Measurements from ENCODE around the gene NLRP6. TPM values are rescaled to one million over a fixed set of nuclear protein-coding genes. Genes with fewer than 3 reads are reported as not detected.
"Not testable (repeated sequence)": the region's sequence is repeated elsewhere in the genome, so short reads cannot be mapped to it uniquely, and the experiment has no call there.

Gene NLRP6
- total and polyA plus RNA-seq, 5 donors: 0.02 to 0.24 (median 0.11) TPM; not detected in 2

GRCh38 chr11:256952-257737 is 21.1 kb upstream of the NLRP6 start:
- intact Hi-C loops (cut with DNase I): no loop called here
- Histone ChIP-seq H3K4me1 (ENCODE audit: control insufficient read depth, insufficient read depth, low read length) (no peaks in the 10 kb centered on the region), H3K9me3 (ENCODE audit: control insufficient read depth, low read length) (no peaks in the 10 kb centered on the region), H3K4me3 (ENCODE audit: low read length) (no peak overlapping the region), H3K27ac (ENCODE audit: low read length) (no peak overlapping the region), H3K27me3 (ENCODE audit: control insufficient read depth, insufficient read depth) (no peaks in the 10 kb centered on the region)
- no peak for ATAC-seq
- no peak for DNase-seq
- 75% methylated on average over 14 of the region's 14 CpGs for WGBS

DNA sequence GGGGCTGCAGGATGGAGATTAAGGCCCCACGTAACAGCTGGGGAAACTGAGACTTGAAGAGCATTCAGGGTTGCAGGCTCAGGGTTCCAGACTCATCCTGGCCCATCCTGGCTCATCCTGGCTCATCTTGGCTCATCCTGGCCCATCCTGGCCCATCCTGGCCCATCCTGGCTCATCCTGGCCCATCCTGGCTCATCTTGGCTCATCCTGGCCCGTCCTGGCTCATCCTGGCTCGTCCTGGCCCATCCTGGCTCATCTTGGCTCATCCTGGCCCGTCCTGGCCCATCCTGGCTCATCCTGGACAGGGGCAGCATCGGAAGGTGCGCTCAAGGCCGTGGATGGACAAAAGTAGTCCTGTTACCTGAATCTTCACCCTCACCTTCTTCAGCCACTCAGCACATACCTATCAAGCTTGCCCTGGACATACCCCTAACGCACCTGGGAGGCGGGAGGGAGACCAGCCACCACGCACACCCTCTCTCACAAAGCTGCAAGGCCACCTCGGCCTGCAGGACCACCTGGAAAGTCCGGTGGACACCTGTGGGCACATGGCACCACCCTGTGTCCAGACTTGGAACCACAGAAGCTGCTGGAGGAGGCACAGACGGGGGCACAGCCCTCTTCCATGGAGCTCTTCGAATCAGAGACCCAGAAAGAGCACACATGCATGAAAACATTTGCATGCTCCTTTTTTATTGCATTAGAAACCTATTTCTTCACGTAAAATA is 20.3 kb upstream of the NLRP6 start:
- no peaks in the 10 kb centered on the region for H3K4me1 ChIP-seq (ENCODE audit: control insufficient read depth, insufficient read depth, low read length)
- H3K27me3 ChIP-seq (ENCODE audit: control insufficient read depth, insufficient read depth): no peaks in the 10 kb centered on the region
- intact Hi-C loops (cut with DNase I): no loop called here
- H3K27ac ChIP-seq (ENCODE audit: low read length): no peak overlapping the region
- no peaks in the 10 kb centered on the region for H3K9me3 ChIP-seq (ENCODE audit: control insufficient read depth, low read length)
- no peak overlapping the region for H3K4me3 ChIP-seq (ENCODE audit: low read length)
- ATAC-seq (no peak), DNase-seq (no peak)
- 80% methylated on average over 15 of the region's 15 CpGs for WGBS

DNA sequence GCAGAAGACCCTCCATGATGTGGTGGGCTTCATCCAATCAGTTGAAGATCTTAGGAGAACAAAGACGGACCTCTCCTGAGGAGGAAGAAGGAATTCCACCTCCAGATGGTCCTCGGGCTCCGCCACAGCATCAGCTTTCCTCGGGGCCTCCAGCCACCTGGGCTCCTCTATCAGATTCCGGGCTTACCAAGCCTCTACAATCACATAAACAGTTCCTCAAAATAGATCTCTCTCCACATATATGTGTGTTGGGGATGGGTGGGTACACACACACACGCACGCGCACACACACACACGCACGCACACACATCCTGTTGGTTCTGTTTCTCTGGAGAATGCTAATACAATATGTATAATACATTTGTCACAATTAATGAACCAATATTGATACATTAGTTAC is 18.8 kb upstream of the NLRP6 start:
- no peak for ATAC-seq
- Histone ChIP-seq H3K27ac (ENCODE audit: low read length) (no peak overlapping the region), H3K4me1 (ENCODE audit: control insufficient read depth, insufficient read depth, low read length) (no peaks in the 10 kb centered on the region), H3K27me3 (ENCODE audit: control insufficient read depth, insufficient read depth) (no peaks in the 10 kb centered on the region), H3K9me3 (ENCODE audit: control insufficient read depth, low read length) (no peaks in the 10 kb centered on the region), H3K4me3 (ENCODE audit: low read length) (no peak overlapping the region)
- 79% methylated on average over 10 of the region's 10 CpGs for WGBS
- no peak for DNase-seq
- intact Hi-C loops (cut with DNase I): no loop called here

GRCh38 chr11:261624-262023 is 16.6 kb upstream of the NLRP6 start:
- no peaks in the 10 kb centered on the region for H3K27me3 ChIP-seq (ENCODE audit: control insufficient read depth, insufficient read depth)
- intact Hi-C loops (cut with DNase I): no loop called here
- H3K27ac ChIP-seq (ENCODE audit: low read length): no peak overlapping the region
- no peak overlapping the region for H3K4me3 ChIP-seq (ENCODE audit: low read length)
- no peaks in the 10 kb centered on the region for H3K9me3 ChIP-seq (ENCODE audit: control insufficient read depth, low read length)
- WGBS: 83% methylated on average over 4 of the region's 4 CpGs
- no peaks in the 10 kb centered on the region for H3K4me1 ChIP-seq (ENCODE audit: control insufficient read depth, insufficient read depth, low read length)
- ATAC-seq: no peak
- DNase-seq: no peak

- Histone ChIP-seq H3K9me3 (ENCODE audit: control insufficient read depth, low read length) (no peaks in the 10 kb centered on the region), H3K4me3 (ENCODE audit: low read length) (no peak overlapping the region), H3K27ac (ENCODE audit: low read length) (no peak overlapping the region), H3K4me1 (ENCODE audit: control insufficient read depth, insufficient read depth, low read length) (no peaks in the 10 kb centered on the region), H3K27me3 (ENCODE audit: control insufficient read depth, insufficient read depth) (no peaks in the 10 kb centered on the region)
- ATAC-seq (no peak), DNase-seq (peak in 2 of 3 donors; percentile 36 to 47)
- WGBS: 83% methylated on average over 5 of the region's 13 CpGs
- intact Hi-C loops (cut with DNase I): no loop called here
Measured at GRCh38 chr11:266676-267439, 11.3 kb upstream of the NLRP6 start.

DNA sequence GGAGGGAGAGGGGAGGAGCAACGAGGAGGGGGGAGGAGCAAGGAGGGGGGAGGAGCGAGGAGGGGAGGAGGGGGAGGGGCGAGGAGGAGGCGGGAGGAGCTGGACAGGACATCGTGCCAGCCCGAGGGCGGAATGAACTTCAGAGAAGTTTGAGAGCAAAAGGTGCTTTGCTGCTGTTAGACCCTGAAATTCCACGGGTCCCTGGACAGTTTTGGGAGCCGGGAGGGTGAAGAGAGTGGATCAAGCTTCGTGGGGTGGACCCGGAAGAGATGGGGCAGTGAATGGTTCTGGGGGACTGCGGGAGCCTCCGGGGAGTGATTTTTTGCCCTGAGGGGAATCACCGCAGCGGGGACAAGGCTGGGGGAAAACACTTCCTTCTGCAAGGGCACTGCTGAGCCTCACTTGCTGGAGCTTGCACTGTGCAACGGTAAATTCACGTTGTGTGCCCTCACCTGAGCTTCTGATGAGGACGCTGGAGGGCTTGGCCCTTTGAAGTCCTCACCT is 10.7 kb upstream of the NLRP6 start:
- 55% methylated on average over 17 of the region's 18 CpGs for whole genome bisulfite sequencing
- ATAC-seq (peak; percentile 45 to 50), DNase-seq (peak in 2 of 3 donors; percentile 71 to 84)
- Histone ChIP-seq H3K27ac (ENCODE audit: low read length) (peak overlapping the region; percentile 32), H3K27me3 (ENCODE audit: control insufficient read depth, insufficient read depth) (no peaks in the 10 kb centered on the region), H3K4me3 (ENCODE audit: low read length) (peak overlapping the region; percentile 15), H3K9me3 (ENCODE audit: control insufficient read depth, low read length) (no peaks in the 10 kb centered on the region), H3K4me1 (ENCODE audit: control insufficient read depth, insufficient read depth, low read length) (no peaks in the 10 kb centered on the region)
- intact Hi-C loops (cut with DNase I): no loop called here

GRCh38 chr11:268716-269145 is 9.5 kb upstream of the NLRP6 start:
- H3K4me1 ChIP-seq (ENCODE audit: control insufficient read depth, insufficient read depth, low read length); H3K4me3 ChIP-seq (ENCODE audit: low read length); H3K27ac ChIP-seq (ENCODE audit: low read length); intact Hi-C loops (cut with DNase I); H3K9me3 ChIP-seq (ENCODE audit: control insufficient read depth, low read length); H3K27me3 ChIP-seq (ENCODE audit: control insufficient read depth, insufficient read depth): not testable (repeated sequence)
- WGBS: 59% methylated on average over 16 of the region's 16 CpGs
- ATAC-seq (peak; percentile 62 to 73), DNase-seq (peak in 2 of 3 donors; percentile 74 to 82)

- ATAC-seq: peak; percentile 4 to 26
- H3K27ac ChIP-seq (ENCODE audit: low read length): no peak overlapping the region
- no peak overlapping the region for H3K4me3 ChIP-seq (ENCODE audit: low read length)
- DNase-seq: peak in 1 of 3 donors; percentile 32
- WGBS: 54% methylated on average over 21 of the region's 21 CpGs
- no peaks in the 10 kb centered on the region for H3K9me3 ChIP-seq (ENCODE audit: control insufficient read depth, low read length)
- H3K27me3 ChIP-seq (ENCODE audit: control insufficient read depth, insufficient read depth): no peaks in the 10 kb centered on the region
- intact Hi-C loops (cut with DNase I): no loop called here
- no peaks in the 10 kb centered on the region for H3K4me1 ChIP-seq (ENCODE audit: control insufficient read depth, insufficient read depth, low read length)
Measured at GRCh38 chr11:269146-269890, 8.9 kb upstream of the NLRP6 start.

DNA sequence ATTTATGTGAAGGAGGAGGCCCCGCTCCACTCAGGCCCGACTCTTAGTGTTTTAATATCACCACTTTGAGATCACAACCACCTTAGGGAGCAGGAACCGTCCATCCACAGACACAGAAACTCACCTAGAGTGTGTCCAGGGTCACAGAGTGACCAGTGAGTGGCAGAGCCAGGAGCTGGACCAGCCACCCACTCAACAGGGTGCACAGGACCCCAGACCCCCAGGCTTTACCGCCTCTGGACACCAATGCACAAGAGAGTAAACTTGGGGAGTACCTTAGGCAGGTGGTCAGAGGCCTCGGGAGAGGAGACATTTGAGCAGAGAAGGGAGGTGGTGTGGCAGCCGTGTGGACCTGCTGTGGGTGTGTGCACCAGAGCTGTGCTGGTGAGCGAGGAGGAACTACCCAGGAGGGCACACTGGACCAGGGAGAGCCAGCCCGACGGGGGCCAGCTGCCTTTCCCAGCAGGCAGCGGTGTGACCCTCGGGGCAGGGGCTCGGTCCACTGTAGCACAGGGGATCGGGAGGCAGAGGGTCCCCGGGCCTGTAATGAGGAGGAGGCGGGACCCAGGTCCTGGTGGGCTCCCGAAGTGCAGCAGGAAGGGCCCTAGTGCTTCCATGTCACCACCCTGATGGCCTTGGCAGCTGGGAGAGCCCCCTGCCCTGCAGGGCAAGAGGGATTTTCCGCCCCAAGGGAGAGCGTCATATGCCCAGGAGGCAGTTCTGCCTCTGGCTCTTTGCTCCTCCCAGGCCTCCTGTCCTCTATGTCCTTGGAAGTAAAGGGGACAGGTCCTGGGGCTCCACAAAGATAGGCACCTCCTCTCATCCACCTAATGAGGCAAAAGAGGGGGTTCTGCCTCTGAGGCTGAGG is 7.5 kb upstream of the NLRP6 start:
- Histone ChIP-seq H3K27me3 (ENCODE audit: control insufficient read depth, insufficient read depth) (no peaks in the 10 kb centered on the region), H3K4me3 (ENCODE audit: low read length) (no peak overlapping the region), H3K27ac (ENCODE audit: low read length) (no peak overlapping the region), H3K4me1 (ENCODE audit: control insufficient read depth, insufficient read depth, low read length) (no peaks in the 10 kb centered on the region), H3K9me3 (ENCODE audit: control insufficient read depth, low read length) (no peaks in the 10 kb centered on the region)
- intact Hi-C loops (cut with DNase I): no loop called here
- peak in 1 of 2 donors; percentile 7 for ATAC-seq
- WGBS: 82% methylated on average over 18 of the region's 18 CpGs
- peak in 1 of 3 donors; percentile 54 for DNase-seq

- H3K9me3 ChIP-seq (ENCODE audit: control insufficient read depth, low read length): no peaks in the 10 kb centered on the region
- ATAC-seq: no peak
- no peaks in the 10 kb centered on the region for H3K27me3 ChIP-seq (ENCODE audit: control insufficient read depth, insufficient read depth)
- no peak overlapping the region for H3K27ac ChIP-seq (ENCODE audit: low read length)
- intact Hi-C loops (cut with DNase I): no loop called here
- WGBS: 85% methylated on average over 8 of the region's 8 CpGs
- no peaks in the 10 kb centered on the region for H3K4me1 ChIP-seq (ENCODE audit: control insufficient read depth, insufficient read depth, low read length)
- peak in 1 of 3 donors; percentile 49 for DNase-seq
- H3K4me3 ChIP-seq (ENCODE audit: low read length): no peak overlapping the region
Measured at GRCh38 chr11:271319-271715, 6.9 kb upstream of the NLRP6 start.
